T47D (cell line): ENCODE measurements around the gene RAB34.

Experiments
- DNase-seq, 2 experiments: peaks; one replicate each; pipeline versions ENCODE4 v3.0.0 to v3.0.0-alpha.2; 2011 to 2012; ENCODE audit warnings: low read depth in 1 of 2, low spot score in 1 of 2
- JUND ChIP-seq: IDR thresholded peaks from 2 replicates; pipeline ENCODE4 v1.6.1; 2012; ENCODE audit warnings: low read depth
- in situ Hi-C: cut with HindIII; loops from 2 replicates; pipeline ENCODE4 v1.10.0; 2016; ENCODE audit warnings: low sequenced_read_pairs, low pct_unique_long_range_greater_than_20kb

Gene RAB34

GRCh38 chr17:28700278-28700677 lies 17.4 kb downstream of the RAB34 start:
- TF ChIP-seq JUND = no peak
- DNase-seq = no peak
- in situ Hi-C loops = no loop called here

- in situ Hi-C loops = no loop called here
- TF ChIP-seq JUND = no peak
- no peak for DNase-seq
Measured at GRCh38 chr17:28698253-28698941, 19.3 kb downstream of the RAB34 start.

DNA sequence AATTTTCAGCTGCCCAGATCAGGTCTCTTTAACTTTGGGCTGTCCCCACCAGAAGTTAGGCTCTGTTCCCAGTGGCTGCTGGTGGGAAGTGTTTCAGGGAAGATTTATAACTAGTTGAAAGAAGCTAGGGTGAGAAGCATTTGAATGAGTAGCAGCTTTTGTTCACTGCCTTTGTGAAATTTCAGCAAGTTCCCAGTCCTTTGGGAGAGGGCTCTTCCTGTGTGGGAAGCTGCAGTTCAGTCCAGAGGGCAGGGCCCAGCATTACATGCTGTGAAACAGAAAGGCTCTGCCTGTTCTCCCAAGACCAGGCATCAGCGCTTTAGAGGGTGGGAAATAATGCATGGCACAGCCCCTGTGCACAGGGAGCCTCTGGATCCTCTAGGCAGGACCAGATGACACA lies 23.8 kb downstream of the RAB34 start:
- no peak for TF ChIP-seq JUND
- in situ Hi-C loops = no loop called here
- DNase-seq = no peak

GRCh38 chr17:28689011-28689410 lies 28.7 kb downstream of the RAB34 start:
- no peak for DNase-seq
- no peak for TF ChIP-seq JUND
- in situ Hi-C loops = no loop called here

GRCh38 chr17:28688481-28688880 lies 29.2 kb downstream of the RAB34 start:
- no peak for TF ChIP-seq JUND
- DNase-seq = no peak
- in situ Hi-C loops = no loop called here

- no peak for TF ChIP-seq JUND
- no peak for DNase-seq
- in situ Hi-C loops = no loop called here
Measured at GRCh38 chr17:28686296-28686695, 31.4 kb downstream of the RAB34 start.

GRCh38 chr17:28685366-28685765 lies 32.3 kb downstream of the RAB34 start:
- in situ Hi-C loops = no loop called here
- no peak for DNase-seq
- no peak for TF ChIP-seq JUND

DNA sequence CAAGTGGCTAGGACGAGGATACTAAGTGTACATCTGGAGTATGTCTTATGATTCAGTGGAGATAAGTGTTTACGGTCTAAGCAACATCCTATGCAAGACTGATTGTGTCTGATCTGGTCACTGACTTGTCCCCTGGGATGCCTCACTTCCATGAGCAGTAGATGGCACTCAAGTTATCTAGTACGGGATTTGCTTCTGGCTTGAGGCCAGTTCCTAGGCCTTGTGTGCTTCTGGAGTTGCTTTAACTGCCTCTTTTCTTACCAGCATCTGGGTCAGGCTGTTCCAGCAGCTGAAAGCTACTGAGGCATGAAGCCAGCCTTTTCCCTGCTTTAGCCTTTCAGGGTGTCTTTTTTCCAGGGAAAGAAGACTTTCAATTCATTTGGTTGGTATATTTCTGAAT lies 32.7 kb downstream of the RAB34 start:
- in situ Hi-C loops = no loop called here
- peak in 1 of 2 experiments; percentile 53 for DNase-seq
- TF ChIP-seq JUND = no peak

DNA sequence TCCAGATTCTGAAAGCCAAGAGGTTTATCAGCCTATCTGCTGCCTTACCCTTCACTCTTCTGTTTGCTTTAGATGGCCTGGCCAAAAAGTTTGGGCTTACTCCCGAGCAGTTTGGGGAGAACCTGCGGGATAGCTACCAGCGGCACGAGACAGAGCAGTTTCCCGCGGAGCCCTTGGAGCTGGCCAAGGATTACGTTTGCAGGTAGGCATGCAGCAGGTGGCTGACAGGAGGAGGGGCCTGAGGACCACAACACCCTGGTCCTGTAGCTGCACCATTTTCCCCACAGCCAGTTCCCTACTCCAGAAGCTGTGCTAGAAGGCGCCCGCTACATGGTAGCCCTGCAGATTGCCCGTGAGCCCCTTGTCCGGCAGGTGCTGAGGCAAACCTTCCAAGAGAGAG lies 35.0 kb downstream of the RAB34 start:
- in situ Hi-C loops = no loop called here
- no peak for DNase-seq
- no peak for TF ChIP-seq JUND

GRCh38 chr17:28675980-28676379 lies 41.7 kb downstream of the RAB34 start:
- no peak for TF ChIP-seq JUND
- DNase-seq = peak; percentile 54 to 70
- in situ Hi-C loops = no loop called here

DNA sequence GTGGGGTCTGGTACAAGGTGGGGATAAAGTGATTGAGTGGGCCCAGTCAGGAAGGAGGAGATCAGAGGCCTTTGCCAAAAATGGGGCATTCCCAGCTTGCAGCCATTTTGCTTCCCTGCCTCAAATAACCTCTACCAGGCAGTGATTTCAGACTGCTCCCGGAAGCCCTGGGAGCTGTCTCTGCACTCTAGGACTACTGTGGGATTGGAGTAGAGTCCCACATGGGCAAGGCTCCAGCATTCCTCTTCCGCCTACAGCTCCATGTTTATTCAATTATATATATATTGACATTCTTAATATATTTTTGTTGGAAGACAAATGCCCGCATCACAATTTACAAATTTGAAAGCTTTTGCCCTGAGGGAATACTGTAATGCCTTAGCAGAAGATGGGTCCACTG lies 42.2 kb downstream of the RAB34 start:
- no peak for DNase-seq
- no peak for TF ChIP-seq JUND
- in situ Hi-C loops = no loop called here

DNA sequence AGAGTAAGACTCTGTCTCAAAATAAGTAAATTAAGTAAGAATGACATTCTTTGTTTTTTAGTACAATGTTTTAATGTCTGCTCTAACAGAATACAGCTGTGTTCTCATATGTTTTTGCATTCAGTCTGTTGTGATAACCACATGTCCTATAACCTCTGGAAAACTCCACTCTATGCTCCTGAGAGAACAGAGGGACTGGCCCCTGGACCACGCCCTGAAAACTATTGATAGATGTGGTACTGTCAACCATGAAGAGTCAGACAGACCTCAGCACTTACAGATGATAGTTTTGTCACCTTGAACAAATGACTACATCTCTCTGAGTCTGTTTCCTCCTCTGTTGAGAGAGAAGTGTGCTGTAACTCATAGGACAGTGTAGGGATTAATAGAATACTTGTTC lies 47.8 kb downstream of the RAB34 start:
- in situ Hi-C loops = no loop called here
- DNase-seq = no peak
- TF ChIP-seq JUND = no peak

- DNase-seq = no peak
- no peak for TF ChIP-seq JUND
- in situ Hi-C loops = no loop called here
Measured at GRCh38 chr17:28667870-28668269, 49.8 kb downstream of the RAB34 start.

DNA sequence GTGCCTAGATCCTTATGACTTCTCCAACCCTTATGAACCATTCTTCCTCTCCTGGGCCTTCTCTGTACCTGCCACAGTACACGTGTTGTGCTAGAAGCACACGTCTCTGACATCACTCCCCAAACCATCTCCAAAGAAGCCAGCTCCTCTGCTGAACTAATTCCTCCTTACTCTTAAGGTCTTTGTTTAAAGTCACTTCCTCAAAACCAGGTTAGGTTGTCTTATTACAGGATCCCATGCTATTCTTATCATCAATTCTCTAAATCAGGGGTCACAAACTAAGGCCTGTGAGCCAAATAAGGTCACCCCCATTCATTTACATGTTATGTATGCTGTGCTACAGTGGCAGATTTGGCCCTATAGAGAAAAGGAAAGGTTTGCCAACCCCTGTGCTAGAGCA lies 51.7 kb downstream of the RAB34 start:
- in situ Hi-C loops = no loop called here
- no peak for DNase-seq
- TF ChIP-seq JUND = no peak
